Right lobe of liver (tissue), 4 donors: ENCODE data around the gene NGFR.

Source experiments
- CTCF ChIP-seq, 4 donors: fragments of 200-600 bp in 3 of 4; fragments of 450-650 bp in 1 of 4; IDR thresholded peaks; one replicate each; pipeline versions ENCODE4 v1.5.1 to v1.8.0; 2016 to 2022; ENCODE audit warnings: antibody characterized with exemption in 4 of 4, mild to moderate bottlenecking in 2 of 4
- POLR2A ChIP-seq: fragments of 450-650 bp; IDR thresholded peaks from one replicate; pipeline ENCODE4 v1.6.1; 2017; ENCODE audit warnings: antibody characterized with exemption, mild to moderate bottlenecking
- donor health status: DM: no; HTN: no; CAD: no.
- donor health status: DM: no; HTN: no; CAD: no.
- donor health status: DM: no; HTN: yes; CAD: no.

DNA sequence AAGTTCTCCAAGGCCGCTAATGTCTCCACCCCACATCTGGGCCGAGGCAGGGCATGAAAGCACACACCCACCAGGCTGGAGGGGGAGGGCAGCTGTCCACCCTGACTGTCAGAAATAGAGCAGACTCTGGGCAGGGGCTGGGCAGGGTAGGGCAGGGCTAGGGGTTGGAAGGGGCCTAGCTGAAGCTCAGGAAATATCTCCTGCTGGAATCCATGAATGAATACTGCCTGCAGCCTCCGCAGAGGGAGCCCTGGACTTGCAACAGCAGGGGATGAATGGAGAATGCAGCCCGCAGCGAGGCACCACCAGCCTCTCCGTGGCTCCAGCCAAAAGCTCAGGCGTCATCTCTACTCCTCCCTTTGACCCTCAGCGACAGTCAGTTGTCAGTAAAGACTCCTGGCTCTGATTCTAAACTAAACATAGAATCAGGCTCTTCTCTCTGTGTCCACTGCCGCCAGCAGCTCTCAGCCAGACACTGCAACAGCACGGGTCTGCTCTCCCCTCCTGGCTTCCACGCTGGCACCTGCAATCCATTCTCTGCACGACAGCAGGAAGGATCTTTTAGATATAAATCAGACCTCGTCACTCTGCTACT lies 23.9 kb upstream of the NGFR start:
- no peak for TF ChIP-seq CTCF (IDR thresholded peaks at IDR 0.05)
- TF ChIP-seq POLR2A = no peak
